ENCODE results near the gene ATRNL1.

ATRNL1 gene

GRCh38 chr10:115052728-115053127 is 40.4 kb upstream of the ATRNL1 start:
- no peak for TF ChIP-seq CTCF (IDR thresholded peaks at IDR 0.05; ENCODE audit: insufficient read depth, low read length, poor library complexity, severe bottlenecking)
- H3K4me3 ChIP-seq (replicated peaks; ENCODE audit: low read depth, low read length) = no peak overlapping the region

GRCh38 chr10:115056186-115056585 is 37.0 kb upstream of the ATRNL1 start:
- no peak for TF ChIP-seq CTCF (IDR thresholded peaks at IDR 0.05; ENCODE audit: insufficient read depth, low read length, poor library complexity, severe bottlenecking)
- H3K36me3 ChIP-seq (ENCODE audit: control insufficient read depth, insufficient read depth, low read length) = no peaks in the 10 kb centered on the region
- no peak for DNase-seq (ENCODE audit: extremely low read depth, insufficient read length)
- H3K4me3 ChIP-seq (replicated peaks; ENCODE audit: low read depth, low read length) = no peak overlapping the region
- no peaks in the 10 kb centered on the region; the same call in 1 of the 2 replicates for H3K27me3 ChIP-seq (replicated peaks; ENCODE audit: control insufficient read depth, insufficient read depth, low read length)

More at GRCh38 chr10:115052728-115053127, 40.4 kb upstream of the ATRNL1 start:
- no peaks in the 10 kb centered on the region for H3K27me3 ChIP-seq (replicated peaks; ENCODE audit: control insufficient read depth, insufficient read depth, low read length)
- H3K36me3 ChIP-seq (ENCODE audit: control insufficient read depth, insufficient read depth, low read length) = no peaks in the 10 kb centered on the region
- no peak for DNase-seq (ENCODE audit: extremely low read depth, insufficient read length)

GRCh38 chr10:115059301-115059898 is 33.8 kb upstream of the ATRNL1 start:
- no peak for TF ChIP-seq CTCF (IDR thresholded peaks at IDR 0.05; ENCODE audit: insufficient read depth, low read length, poor library complexity, severe bottlenecking)
- H3K36me3 ChIP-seq (ENCODE audit: control insufficient read depth, insufficient read depth, low read length) = no peaks in the 10 kb centered on the region
- H3K27me3 ChIP-seq (replicated peaks; ENCODE audit: control insufficient read depth, insufficient read depth, low read length) = no peaks in the 10 kb centered on the region; the same call in 1 of the 2 replicates
- H3K4me3 ChIP-seq (replicated peaks; ENCODE audit: low read depth, low read length) = no peak overlapping the region
- no peak for DNase-seq (ENCODE audit: extremely low read depth, insufficient read length)

- TF ChIP-seq CTCF (IDR thresholded peaks at IDR 0.05; ENCODE audit: insufficient read depth, low read length, poor library complexity, severe bottlenecking) = no peak
- Histone ChIP-seq H3K27me3 (replicated peaks; ENCODE audit: control insufficient read depth, insufficient read depth, low read length) (no peaks in the 10 kb centered on the region; the same call in 1 of the 2 replicates), H3K36me3 (ENCODE audit: control insufficient read depth, insufficient read depth, low read length) (no peaks in the 10 kb centered on the region), H3K4me3 (replicated peaks; ENCODE audit: low read depth, low read length) (no peak overlapping the region)
- DNase-seq (ENCODE audit: extremely low read depth, insufficient read length) = no peak
These were observed 29.2 kb upstream of the ATRNL1 start for GRCh38 chr10:115063701-115064658.

GRCh38 chr10:115065801-115066200 is 27.4 kb upstream of the ATRNL1 start:
- Histone ChIP-seq H3K36me3 (ENCODE audit: control insufficient read depth, insufficient read depth, low read length) (no peaks in the 10 kb centered on the region), H3K27me3 (replicated peaks; ENCODE audit: control insufficient read depth, insufficient read depth, low read length) (no peaks in the 10 kb centered on the region), H3K4me3 (replicated peaks; ENCODE audit: low read depth, low read length) (no peak overlapping the region)
- no peak for TF ChIP-seq CTCF (IDR thresholded peaks at IDR 0.05; ENCODE audit: insufficient read depth, low read length, poor library complexity, severe bottlenecking)
- no peak for DNase-seq (ENCODE audit: extremely low read depth, insufficient read length)
